Skin of body (tissue), 2 donors: ENCODE data around the gene C17orf50. TPM values are rescaled to one million over a fixed set of nuclear protein-coding genes. Genes with fewer than 3 reads are reported as not detected.

Source experiments
- DNase-seq: peaks from one replicate; lab custom pipeline; 2025; lab: John Stamatoyannopoulos, UW
- total RNA-seq: library from RNA; depleted of rRNA; stranded (reverse); fragments of >200 nt; gene quantifications from one replicate; pipeline ENCODE4 v1.2.3, GENCODE V29; 2014

C17orf50 gene
- total RNA-seq, 1 donor from 2014 or later, result not detected

GRCh38 chr17:35733366-35733765, 27.3 kb upstream of the C17orf50 start:
- no peak for DNase-seq

DNA sequence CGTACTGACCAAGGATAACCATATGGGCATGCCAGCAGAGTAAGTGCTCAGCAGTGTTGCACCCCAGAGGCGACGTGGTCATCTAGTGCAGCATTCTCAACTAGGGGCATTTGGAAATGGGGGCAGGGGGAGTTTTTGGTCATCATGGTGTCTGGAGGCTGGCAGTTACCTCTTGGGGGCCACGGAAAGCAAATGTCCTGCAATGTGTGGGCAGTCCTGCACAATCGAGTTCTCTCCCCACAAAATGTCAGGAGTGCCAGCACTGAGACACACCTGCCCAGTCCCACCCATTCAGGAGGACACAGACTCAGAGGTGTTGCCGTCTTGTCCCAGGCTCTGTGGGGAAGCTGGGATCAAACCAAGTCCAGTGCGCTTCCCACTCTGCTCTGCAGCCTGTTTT, 26.3 kb upstream of the C17orf50 start:
- DNase-seq, result no peak

- no peak for DNase-seq
Observed at GRCh38 chr17:35735036-35735805, 25.5 kb upstream of the C17orf50 start.

DNA sequence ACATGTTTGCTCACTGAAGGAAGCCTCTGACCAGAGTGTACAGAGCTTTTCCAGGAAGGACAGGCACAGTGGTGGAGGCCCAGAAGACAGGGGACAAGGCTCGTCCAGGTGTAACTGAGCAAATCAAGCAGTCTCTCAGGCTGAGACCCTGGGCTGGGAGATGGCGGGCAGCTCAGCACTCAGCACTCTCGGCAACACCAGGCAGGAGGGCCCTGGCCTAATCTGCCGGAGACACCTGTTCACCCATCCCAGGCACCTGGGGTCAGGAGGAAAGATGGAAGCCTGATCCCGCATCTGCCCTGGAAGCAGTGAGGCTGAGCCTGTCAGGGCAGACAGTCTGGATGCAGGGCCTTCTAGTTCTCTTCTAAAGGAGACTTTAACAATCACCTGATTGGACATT, 24.5 kb upstream of the C17orf50 start:
- no peak for DNase-seq

DNA sequence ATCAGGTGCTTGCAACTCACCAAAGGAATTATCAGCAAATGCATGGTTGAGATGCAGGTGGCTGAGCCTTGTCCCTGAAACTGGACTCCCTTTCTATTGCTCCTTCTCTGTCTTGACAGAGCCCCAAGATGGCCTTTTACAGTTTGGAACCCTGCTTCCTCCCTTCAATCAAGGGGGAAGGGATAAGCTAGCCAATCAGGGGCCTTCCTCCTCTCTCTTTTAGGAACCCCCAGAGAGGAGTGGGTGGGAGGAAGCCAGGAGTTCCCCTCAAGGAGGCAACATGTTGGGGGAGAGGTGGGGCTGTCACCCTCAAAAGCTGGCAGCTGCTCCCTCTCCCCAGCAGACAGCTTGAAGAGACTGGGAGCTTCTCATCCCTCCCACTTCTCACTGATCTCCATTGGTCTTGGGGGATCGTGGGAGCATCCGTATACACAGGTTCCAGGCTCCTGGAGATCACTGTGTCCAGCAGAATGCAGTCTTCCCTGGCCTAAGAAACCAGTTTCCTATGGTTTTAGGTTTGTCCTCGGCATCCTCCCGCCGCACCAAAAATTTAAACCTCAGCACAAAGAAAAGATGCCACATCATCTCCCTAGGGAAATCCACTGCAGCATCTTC, 22.1 kb upstream of the C17orf50 start:
- no peak for DNase-seq

DNA sequence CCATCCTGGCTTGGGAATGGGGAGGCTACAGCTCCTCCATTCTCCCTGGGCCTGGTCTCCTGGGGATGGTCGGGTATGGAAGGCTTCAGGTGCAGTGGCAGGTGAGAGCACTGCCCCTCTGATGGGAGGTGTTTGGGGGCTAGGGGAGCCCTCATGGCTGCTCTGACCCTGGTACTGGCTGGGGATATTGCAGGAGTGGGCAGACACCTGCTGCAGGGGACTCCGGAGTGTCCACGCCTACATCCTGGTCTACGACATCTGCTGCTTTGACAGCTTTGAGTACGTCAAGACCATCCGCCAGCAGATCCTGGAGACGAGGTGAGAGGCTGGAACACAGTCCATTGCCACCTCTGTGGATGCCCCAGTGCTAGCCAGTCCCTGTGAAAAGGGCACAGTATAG, 20.5 kb upstream of the C17orf50 start:
- DNase-seq, result no peak

DNA sequence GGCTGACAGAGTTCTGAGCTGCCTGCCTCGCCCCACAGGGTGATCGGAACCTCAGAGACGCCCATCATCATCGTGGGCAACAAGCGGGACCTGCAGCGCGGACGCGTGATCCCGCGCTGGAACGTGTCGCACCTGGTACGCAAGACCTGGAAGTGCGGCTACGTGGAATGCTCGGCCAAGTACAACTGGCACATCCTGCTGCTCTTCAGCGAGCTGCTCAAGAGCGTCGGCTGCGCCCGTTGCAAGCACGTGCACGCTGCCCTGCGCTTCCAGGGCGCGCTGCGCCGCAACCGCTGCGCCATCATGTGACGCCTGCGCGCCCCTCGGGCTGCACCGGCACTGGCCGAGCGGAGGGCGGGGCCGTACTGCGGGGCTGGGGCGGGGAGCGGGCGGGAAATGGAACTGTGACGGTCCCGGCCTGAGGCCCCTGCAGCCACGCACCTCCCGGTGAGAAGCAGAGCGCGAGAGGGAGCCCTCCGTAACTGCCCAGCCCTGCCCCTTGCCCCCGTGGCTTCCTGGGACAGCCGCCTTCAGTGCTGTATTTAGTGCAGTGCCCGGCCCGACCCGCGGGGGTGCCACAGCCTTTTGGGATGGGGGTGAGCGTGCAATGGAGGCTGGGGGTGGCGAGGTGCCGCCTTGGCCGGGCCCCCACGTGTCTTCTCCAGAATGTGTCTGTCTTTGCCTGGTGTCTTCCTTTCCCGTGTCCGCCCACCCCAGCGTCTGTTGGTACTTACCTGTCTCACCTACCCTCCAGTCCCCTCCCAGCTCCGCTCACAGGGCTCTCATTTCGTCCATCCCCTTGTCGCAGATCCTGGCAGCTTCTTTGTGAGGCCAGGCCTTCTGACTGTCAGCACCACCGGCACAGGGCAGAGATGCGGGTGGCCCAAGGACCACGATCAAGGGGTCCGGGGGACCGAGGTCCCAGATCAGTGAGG, 19.4 kb upstream of the C17orf50 start:
- DNase-seq, result no peak

DNA sequence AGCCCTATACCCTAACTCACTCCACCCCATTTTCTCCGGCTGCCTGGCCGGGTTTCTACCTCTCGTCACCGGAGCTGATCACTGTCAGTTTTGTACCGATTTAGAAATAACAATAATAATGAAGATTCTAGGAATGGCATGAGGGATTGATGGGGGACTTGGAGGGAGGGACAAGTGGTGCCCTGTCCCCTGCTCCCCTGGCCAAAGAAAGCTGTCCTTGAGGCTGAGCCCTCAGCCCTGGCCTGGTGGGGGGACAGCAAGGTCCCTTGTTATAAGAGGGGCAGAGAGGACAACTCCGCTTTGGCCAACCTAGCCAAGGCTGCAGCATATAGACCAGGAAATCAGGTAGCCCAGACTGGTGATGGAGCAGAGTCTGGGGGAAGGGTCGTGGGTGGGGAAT, 18.2 kb upstream of the C17orf50 start:
- no peak for DNase-seq

DNA sequence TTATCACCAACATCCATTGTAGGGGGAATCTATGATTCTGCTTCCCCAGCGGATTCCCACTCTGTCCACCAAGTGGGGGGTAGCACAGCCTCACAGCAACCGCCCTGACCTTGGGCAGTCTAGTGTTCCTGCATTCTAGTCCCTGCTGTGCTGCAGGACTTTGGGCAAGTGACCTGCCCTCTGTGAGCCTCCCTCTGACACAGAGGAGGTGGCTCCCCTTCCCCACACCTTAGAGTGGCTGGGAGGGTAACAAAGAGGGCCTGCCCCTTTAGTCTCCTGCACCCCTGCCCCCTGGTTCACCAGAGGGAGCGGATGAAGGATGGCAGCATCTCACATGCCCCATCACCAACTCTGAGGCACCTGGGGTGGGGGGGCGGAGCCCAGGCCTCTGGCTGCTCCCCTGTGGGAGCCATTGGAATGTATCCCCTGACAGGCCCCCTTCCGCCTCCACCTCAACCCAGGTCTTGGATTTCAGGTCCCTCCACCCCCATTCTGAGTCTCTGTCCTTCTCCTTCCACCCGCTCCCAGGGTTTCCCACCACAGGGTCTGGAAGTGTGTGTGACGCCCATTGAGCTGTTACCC, 17.7 kb upstream of the C17orf50 start:
- DNase-seq, result no peak

DNA sequence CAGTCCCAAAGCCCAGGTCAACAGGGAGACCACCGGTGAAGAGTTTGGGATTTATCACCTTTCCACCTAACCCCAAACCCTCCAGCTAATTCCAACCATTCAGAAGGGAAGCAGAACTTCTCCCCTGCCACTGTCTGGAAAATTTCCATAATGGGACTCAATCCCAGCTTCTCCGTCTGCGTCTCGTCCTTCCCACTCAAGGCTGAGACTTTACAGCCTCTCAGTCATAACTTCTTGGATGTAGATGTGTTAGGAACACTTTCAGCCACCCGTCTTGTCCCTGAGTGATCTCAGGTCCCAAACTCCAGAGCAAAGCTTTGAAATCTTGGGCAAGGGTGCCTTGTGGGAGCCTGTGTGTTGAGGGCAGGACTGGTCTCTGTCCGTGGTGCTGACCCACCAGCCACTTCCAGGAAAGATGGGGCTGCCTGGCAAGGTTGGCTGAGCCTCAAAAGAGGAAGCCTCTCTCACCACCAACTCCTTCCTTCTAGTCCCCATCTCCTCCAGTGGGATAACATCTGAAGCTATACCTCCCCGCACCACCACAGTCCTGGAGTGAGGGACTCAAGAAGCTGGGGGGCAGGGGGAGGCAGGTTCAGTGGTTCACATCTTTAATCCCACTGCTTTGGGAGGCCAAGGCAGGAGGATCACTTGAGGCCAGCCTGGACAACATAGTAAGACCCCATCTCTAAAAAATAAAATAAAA, 16.9 kb upstream of the C17orf50 start:
- no peak for DNase-seq

GRCh38 chr17:35744830-35745229, 15.9 kb upstream of the C17orf50 start:
- DNase-seq, result no peak

DNA sequence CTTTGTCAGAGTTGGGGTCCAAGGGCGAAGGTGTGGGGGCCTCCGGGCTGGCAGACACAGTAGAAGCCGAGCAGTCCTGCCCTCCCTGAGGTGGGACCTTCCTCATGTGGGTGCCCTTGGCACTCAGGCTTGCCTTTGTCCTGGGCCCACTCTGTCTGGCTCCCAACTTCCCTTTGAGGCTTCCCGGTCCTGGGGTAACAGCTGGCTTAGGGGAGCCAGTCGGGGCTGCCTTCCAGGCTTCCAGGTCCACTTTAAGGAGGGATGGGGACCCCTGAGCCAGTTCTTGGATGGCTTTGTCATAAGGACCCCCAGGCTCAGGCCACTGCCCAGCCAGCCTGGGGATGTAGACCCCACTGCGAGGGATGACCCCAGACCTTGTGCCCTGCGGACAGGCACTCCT, 15.4 kb upstream of the C17orf50 start:
- DNase-seq, result no peak

GRCh38 chr17:35745749-35746320, 14.9 kb upstream of the C17orf50 start:
- no peak for DNase-seq

GRCh38 chr17:35747540-35748017, 13.1 kb upstream of the C17orf50 start:
- peak; percentile 45 for DNase-seq

GRCh38 chr17:35748341-35748841, 12.3 kb upstream of the C17orf50 start:
- no peak for DNase-seq

DNA sequence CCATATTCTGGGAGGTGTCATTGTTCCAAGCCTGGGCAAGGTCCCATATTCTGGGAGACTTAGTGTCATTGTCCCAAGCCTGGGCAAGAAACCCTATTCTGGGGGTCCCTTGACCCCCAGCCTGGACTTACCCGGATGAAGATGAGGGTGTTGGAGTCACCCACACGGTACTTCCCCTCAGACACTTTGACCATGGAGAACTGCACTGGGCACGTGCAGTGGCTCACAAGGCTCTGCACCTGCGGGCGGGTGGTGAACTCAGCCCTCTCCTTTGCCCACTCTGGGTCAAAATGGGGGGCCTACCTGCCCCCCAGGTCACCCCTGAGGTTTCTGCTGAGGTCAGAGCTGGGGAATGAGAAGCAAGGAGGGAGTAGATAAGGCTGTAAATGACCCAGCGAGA, 11.7 kb upstream of the C17orf50 start:
- DNase-seq, result no peak

DNA sequence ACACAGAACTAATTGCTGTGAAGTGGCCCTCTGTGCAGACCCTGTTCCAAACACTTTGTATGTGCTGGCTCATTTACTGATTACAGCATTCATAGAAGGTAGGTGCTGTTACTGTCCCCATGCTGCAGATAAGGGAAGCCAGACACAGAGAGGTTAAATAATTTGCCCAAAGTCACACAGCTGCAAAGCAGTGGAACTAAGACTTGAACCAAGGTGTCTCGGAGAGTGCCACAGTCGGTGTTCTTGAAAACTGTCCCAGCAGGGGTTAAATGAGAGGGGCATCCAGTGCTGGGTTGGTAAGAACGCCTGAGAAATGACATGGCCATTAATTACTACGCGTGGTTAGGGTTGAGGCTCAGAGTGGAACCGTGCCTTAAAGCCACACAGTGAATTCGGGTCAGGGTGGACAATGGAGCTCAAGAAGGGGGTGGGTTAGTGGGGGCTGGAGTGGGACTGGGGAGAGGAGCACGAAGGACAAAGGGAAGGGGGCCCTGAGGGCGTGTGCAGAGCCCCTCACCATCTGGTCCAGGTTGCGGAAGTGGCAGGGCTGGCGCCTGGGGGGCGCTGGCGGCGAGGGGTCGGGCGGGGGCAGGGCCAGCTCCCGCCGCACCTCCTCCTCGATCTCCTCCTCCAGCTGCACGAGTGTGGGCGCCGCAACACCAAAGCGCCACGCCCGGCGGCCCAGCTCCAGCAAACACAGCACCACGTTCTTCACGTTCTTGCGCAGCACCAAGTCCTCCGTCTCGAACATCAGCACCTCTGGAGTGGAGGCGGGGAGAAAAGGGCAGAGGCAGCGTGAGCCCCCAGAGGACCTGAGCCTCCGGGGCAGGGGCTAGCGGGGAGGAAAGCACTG, 10.9 kb upstream of the C17orf50 start:
- no peak for DNase-seq

- no peak for DNase-seq
Observed at GRCh38 chr17:35750526-35751395, 9.9 kb upstream of the C17orf50 start.
